NCI-H187 treated with DMSO at 0.1 percent for 48 hours (cell line): ENCODE measurements around the gene BNIP1.
A peak's percentile ranks its signal among the peaks of the same experiment; 100 is the strongest.
"Not testable (repeated sequence)": the region's sequence is repeated elsewhere in the genome, so short reads cannot be mapped to it uniquely, and the experiment has no call there.

Experiments
- DNase-seq: peaks from one replicate; lab custom pipeline; 2025; lab: John Stamatoyannopoulos, UW

Gene BNIP1

GRCh38 chr5:173144200-173145176 lies at the start of gene BNIP1:
BNIP1 (plus strand) TSS chr5:173144531; CDS start chr5:173144546, 15 bp downstream.
- peak; percentile 77 for DNase-seq

- no peak for DNase-seq
Measured at GRCh38 chr5:173098787-173099186, 45.5 kb upstream of the BNIP1 start.

- no peak for DNase-seq
Measured at GRCh38 chr5:173099461-173099860, 44.9 kb upstream of the BNIP1 start.

- DNase-seq = no peak
Measured at GRCh38 chr5:173101245-173101644, 43.1 kb upstream of the BNIP1 start.

GRCh38 chr5:173103411-173103810 lies 40.9 kb upstream of the BNIP1 start:
- DNase-seq = no peak

- no peak for DNase-seq
Measured at GRCh38 chr5:173108914-173109313, 35.4 kb upstream of the BNIP1 start.

- DNase-seq = no peak
Measured at GRCh38 chr5:173114536-173114935, 29.8 kb upstream of the BNIP1 start.

- DNase-seq = no peak
Measured at GRCh38 chr5:173119719-173120118, 24.6 kb upstream of the BNIP1 start.

- no peak for DNase-seq
Measured at GRCh38 chr5:173123416-173123815, 20.9 kb upstream of the BNIP1 start.

GRCh38 chr5:173132166-173132565 lies 12.2 kb upstream of the BNIP1 start:
- not testable (repeated sequence) for DNase-seq

- no peak for DNase-seq
Measured at GRCh38 chr5:173138707-173139106, 5.6 kb upstream of the BNIP1 start.

GRCh38 chr5:173139631-173140030 lies 4.7 kb upstream of the BNIP1 start:
- no peak for DNase-seq

- no peak for DNase-seq
Measured at GRCh38 chr5:173140769-173141168, 3.6 kb upstream of the BNIP1 start.

GRCh38 chr5:173143567-173143966 lies 764 bp upstream of the BNIP1 start:
- no peak for DNase-seq

- DNase-seq = no peak
Measured at GRCh38 chr5:173148354-173148753, 4.0 kb downstream of the BNIP1 start.

GRCh38 chr5:173152547-173152946 lies 8.2 kb downstream of the BNIP1 start:
- DNase-seq = no peak

- no peak for DNase-seq
Measured at GRCh38 chr5:173153842-173154241, 9.5 kb downstream of the BNIP1 start.

GRCh38 chr5:173154619-173155018 lies 10.3 kb downstream of the BNIP1 start:
- not testable (repeated sequence) for DNase-seq

GRCh38 chr5:173155912-173156311 lies 11.6 kb downstream of the BNIP1 start:
- no peak for DNase-seq

GRCh38 chr5:173158366-173158765 lies 14.0 kb downstream of the BNIP1 start:
- DNase-seq = no peak

- DNase-seq = no peak
Measured at GRCh38 chr5:173159256-173159655, 14.9 kb downstream of the BNIP1 start.

- DNase-seq = no peak
Measured at GRCh38 chr5:173161148-173161547, 16.8 kb downstream of the BNIP1 start.

GRCh38 chr5:173163219-173163618 lies 18.9 kb downstream of the BNIP1 start:
- no peak for DNase-seq
